ENCODE measurements around the gene TMA7.

Gene TMA7

DNA sequence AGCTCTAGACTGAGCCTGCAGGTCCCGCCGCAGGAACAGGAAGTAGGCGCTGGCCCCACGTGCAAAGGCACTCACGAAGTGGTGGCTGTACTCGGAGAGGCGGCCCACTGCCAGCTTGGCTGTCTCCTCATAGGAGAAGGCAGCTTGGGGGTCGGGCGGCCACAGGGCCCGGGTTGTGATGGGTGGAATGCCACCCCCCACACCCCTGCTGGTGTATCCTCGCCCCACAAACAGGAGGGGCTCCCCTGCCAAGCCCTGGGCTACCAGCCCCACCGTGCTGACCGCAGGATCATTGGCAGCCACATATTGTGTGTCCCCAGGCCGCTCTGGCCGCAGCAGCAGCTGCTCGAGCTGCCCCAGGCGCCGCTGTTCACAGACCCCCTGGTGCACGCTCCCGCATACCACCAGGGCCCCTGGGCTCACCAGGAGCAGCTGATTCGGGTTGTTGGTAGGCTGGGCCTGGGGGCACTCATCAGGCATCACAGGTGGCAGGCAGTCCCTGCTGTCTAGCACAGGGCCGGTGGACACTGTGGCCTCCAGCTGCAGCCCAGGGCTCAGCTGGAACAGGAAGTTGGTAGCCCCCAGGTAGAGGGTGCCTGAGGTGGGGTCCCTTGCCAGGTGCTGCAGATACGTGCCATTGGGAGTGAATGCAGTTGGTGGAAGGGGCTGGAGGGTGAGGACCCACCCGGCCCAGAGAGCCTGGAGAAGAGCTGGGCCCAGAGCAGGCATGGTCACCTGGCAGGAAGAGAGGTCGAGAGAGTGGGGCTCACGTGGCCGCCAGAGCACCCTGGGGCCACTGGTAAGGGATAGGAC, 16.0 kb upstream of the TMA7 start:
- no peak for DNase-seq (ENCODE audit: extremely low read depth, low read depth)
- no peak overlapping the region for H3K4me3 ChIP-seq (replicated peaks; ENCODE audit: low read depth, low read length)
- TF ChIP-seq, protein P1, sequence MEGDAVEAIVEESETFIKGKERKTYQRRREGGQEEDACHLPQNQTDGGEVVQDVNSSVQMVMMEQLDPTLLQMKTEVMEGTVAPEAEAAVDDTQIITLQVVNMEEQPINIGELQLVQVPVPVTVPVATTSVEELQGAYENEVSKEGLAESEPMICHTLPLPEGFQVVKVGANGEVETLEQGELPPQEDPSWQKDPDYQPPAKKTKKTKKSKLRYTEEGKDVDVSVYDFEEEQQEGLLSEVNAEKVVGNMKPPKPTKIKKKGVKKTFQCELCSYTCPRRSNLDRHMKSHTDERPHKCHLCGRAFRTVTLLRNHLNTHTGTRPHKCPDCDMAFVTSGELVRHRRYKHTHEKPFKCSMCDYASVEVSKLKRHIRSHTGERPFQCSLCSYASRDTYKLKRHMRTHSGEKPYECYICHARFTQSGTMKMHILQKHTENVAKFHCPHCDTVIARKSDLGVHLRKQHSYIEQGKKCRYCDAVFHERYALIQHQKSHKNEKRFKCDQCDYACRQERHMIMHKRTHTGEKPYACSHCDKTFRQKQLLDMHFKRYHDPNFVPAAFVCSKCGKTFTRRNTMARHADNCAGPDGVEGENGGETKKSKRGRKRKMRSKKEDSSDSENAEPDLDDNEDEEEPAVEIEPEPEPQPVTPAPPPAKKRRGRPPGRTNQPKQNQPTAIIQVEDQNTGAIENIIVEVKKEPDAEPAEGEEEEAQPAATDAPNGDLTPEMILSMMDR (IDR thresholded peaks at IDR 0.05; ENCODE audit: low read depth, low read length, missing control alignments) = no peak

DNA sequence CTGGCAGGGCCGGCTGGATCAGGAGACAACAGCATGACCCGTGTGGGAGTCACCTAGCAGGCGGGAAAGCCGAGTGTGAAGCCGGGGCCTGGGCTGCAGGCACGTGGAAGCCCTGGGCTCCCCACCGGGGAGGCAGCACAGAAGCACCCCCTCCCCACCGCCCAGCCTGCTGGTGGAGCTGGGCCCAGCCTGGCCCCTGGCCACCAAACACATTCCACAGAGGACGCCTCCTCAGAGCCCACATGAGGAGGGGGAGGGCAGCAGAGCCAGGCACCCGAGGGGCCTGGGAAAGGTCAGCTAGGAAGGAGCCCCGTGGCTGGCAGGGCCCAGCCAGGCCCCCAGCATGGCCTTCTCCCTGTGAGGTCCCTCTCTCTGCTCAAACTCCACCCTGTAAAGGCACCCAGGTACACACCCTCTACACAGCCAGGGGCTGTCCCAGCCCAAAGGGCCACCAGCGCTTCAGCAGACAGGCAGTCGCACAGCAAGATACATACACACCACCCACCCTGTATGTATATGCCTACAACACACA, 14.7 kb upstream of the TMA7 start:
- TF ChIP-seq, protein P1 (IDR thresholded peaks at IDR 0.05; ENCODE audit: low read depth, low read length, missing control alignments) = no peak
- no peak overlapping the region for H3K4me3 ChIP-seq (replicated peaks; ENCODE audit: low read depth, low read length)
- DNase-seq (ENCODE audit: extremely low read depth, low read depth) = no peak

DNA sequence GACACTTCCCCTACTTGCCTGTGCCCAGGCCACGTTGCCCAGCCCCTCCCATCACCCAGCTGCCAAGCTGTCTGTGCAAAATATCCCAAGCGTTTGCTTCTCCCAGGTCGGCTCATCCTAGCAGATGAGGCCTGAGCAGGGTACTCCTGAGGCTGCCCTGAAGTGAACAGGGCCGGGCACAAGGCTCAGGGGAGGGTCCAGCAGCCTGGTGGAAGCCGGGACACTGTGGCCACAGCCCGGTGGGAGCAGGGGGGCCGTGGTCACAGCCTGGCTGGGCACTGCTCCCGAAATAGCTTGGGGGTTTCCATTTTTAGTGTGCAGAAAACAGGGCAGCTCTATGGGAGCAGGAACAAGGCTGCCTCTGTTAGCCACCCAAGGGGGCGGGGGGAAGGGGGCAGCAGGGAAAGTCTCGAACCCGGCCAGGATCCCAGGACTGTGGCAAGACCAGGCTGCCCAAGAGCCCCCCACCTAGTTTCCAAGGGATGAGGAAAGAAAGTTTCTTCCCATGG, 13.6 kb upstream of the TMA7 start:
- H3K4me3 ChIP-seq (replicated peaks; ENCODE audit: low read depth, low read length) = no peak overlapping the region
- TF ChIP-seq, protein P1 (IDR thresholded peaks at IDR 0.05; ENCODE audit: low read depth, low read length, missing control alignments) = no peak
- DNase-seq (ENCODE audit: extremely low read depth, low read depth) = no peak

DNA sequence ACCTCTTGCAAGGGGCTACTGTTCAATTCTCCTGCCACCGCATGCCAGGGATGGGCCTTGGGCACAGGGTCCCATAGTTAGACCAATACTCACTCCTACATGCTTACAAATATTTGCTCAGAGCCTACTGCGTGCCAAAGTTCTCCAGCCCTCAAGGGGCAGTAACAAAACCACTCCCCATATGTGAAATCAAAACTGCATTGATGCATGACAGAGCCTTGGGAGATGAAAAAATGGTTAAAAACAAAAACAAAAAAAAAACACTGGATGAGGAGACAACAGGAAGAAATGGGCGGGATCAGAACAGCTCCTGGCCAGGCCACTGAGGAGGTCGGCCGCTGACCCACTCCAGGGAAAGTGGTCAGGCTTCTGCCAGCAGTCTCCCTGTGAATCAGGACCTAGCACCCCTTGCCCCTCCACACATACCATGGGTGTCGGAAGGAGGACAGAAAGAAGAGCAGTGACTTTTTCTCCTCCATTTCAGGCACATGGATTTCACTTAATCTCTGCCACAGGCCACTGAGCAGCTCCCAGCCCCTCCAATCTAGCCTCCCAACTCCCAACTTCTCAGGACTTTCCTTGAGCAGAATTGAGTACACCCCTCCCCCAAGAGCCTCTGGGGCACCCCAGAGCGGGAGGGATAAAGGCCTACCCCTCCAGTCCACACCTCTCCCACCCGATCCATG, 13.0 kb upstream of the TMA7 start:
- no peak for DNase-seq (ENCODE audit: extremely low read depth, low read depth)
- no peak overlapping the region for H3K4me3 ChIP-seq (replicated peaks; ENCODE audit: low read depth, low read length)
- TF ChIP-seq, protein P1 (IDR thresholded peaks at IDR 0.05; ENCODE audit: low read depth, low read length, missing control alignments) = no peak

DNA sequence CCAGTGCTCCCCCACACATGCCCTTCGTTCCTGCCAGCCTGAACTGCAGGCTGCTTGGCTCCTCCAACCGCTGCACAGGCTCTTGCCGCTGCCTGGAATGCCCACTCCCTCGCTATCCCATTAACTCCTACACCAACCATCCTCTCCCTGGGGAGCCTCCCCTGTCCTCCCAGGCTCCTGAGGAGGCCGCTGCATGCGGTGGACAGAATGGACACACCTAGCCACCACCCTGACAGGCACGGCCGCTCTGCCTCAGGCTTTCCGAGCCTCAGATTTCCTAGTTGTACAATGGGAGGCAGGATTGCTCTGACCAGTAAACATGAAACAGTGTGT, 12.5 kb upstream of the TMA7 start:
- no peak overlapping the region for H3K4me3 ChIP-seq (replicated peaks; ENCODE audit: low read depth, low read length)
- DNase-seq (ENCODE audit: extremely low read depth, low read depth) = no peak
- TF ChIP-seq, protein P1 (IDR thresholded peaks at IDR 0.05; ENCODE audit: low read depth, low read length, missing control alignments) = no peak

DNA sequence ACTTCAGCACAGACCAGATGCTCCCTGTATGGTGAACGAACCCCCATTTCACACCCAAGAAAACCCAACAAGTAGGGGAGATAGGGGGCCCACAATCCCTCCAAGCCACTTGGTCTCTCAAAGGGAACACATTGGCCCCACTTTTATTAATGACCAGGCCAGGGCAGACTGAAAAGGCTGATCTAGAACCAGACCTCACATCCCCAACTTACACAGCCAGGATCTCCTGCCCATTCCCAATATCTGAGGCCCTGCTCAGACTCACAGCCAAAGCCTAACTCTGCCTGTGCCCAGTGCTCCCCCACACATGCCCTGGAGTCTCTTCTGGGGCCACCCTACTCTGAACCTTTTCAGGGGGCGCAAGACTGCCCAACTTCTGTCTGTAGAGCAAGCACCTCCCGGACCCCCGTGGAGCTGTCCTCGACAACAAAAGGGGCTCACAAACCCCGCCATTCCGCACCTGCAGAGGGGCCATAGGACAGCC, 11.9 kb upstream of the TMA7 start:
- TF ChIP-seq, protein P1 (IDR thresholded peaks at IDR 0.05; ENCODE audit: low read depth, low read length, missing control alignments) = no peak
- peak overlapping the region; percentile 59 for H3K4me3 ChIP-seq (replicated peaks; ENCODE audit: low read depth, low read length)
- DNase-seq (ENCODE audit: extremely low read depth, low read depth) = no peak

Measured in HFF-Myc (cell line).